ENCODE data around the gene GABBR2. TPM values are rescaled to one million over a fixed set of nuclear protein-coding genes. Genes with fewer than 3 reads are reported as not detected.

Gene GABBR2
- total RNA-seq, 1 donor = not detected

- H3K4me3 ChIP-seq (ENCODE audit: low read depth, low read length) = no peak overlapping the region
- no peak for DNase-seq (ENCODE audit: low read depth)
- TF ChIP-seq CTCF (IDR thresholded peaks at IDR 0.05; ENCODE audit: insufficient read depth, low read depth, low read length) = no peak
Observed at GRCh38 chr9:98615633-98616032, 93.1 kb downstream of the GABBR2 start.

DNA sequence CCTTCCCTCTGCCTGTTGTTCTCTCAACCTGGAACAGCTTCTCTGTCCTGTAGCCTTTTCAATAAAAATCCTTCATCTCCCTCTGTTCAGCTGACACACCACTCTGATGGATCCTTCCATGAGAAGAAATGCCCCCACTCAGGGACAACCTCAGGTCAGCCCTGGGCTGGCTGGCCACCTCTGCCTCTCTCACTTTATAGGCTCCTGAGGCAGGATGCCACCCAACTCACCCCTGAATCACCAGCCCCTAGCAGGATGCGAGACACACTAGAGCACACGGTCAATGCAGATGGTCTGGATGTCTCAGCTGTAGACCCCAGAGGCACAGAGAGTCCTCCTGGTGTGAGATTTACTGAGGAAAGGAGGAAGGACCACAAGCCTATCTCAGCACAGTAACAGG is 93.8 kb downstream of the GABBR2 start:
- no peak overlapping the region for H3K4me3 ChIP-seq (ENCODE audit: low read depth, low read length)
- TF ChIP-seq CTCF (IDR thresholded peaks at IDR 0.05; ENCODE audit: insufficient read depth, low read depth, low read length) = no peak
- no peak for DNase-seq (ENCODE audit: low read depth)

- TF ChIP-seq CTCF (IDR thresholded peaks at IDR 0.05; ENCODE audit: insufficient read depth, low read depth, low read length) = no peak
- DNase-seq (ENCODE audit: low read depth) = no peak
- no peak overlapping the region for H3K4me3 ChIP-seq (ENCODE audit: low read depth, low read length)
Observed at GRCh38 chr9:98612061-98612752, 96.5 kb downstream of the GABBR2 start.

- no peak for TF ChIP-seq CTCF (IDR thresholded peaks at IDR 0.05; ENCODE audit: insufficient read depth, low read depth, low read length)
Observed at GRCh38 chr9:98611319-98611718, 97.4 kb downstream of the GABBR2 start.

GRCh38 chr9:98610711-98611110 is 98.0 kb downstream of the GABBR2 start:
- DNase-seq (ENCODE audit: low read depth) = no peak
- no peak overlapping the region for H3K4me3 ChIP-seq (ENCODE audit: low read depth, low read length)
- TF ChIP-seq CTCF (IDR thresholded peaks at IDR 0.05; ENCODE audit: insufficient read depth, low read depth, low read length) = no peak

More at GRCh38 chr9:98611319-98611718, 97.4 kb downstream of the GABBR2 start:
- DNase-seq (ENCODE audit: low read depth) = no peak
- no peak overlapping the region for H3K4me3 ChIP-seq (ENCODE audit: low read depth, low read length)

DNA sequence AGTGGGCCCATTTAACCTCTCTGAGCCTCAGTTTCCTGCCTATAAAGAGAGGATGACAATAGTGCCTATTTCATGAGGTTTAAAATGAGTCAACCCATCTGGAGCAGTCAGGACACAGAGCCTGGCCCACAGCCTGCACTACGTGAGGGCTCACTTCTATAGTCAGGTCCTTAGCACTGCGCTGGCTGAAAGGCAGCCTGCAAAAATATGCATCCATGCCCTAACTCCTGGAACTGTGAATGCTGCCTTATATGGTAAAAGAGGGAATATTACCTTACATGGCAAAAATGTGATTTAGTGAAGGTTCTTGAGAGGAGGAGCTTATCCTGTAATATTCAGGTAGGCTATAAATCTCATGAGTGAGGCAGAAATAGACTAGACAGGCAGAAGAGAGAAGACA is 98.5 kb downstream of the GABBR2 start:
- TF ChIP-seq CTCF (IDR thresholded peaks at IDR 0.05; ENCODE audit: insufficient read depth, low read depth, low read length) = no peak
- no peak for DNase-seq (ENCODE audit: low read depth)
- no peak overlapping the region for H3K4me3 ChIP-seq (ENCODE audit: low read depth, low read length)

GRCh38 chr9:98609646-98610045 is 99.1 kb downstream of the GABBR2 start:
- TF ChIP-seq CTCF (IDR thresholded peaks at IDR 0.05; ENCODE audit: insufficient read depth, low read depth, low read length) = no peak
- H3K4me3 ChIP-seq (ENCODE audit: low read depth, low read length) = no peak overlapping the region
- no peak for DNase-seq (ENCODE audit: low read depth)

Data from fibroblast of villous mesenchyme (primary cell).